ENCODE measurements around the gene IRS2. TPM values are rescaled to one million over a fixed set of nuclear protein-coding genes. Genes with fewer than 3 reads are reported as not detected.

IRS2 gene
- total and polyA plus RNA-seq, 2 of the 8 experiments (the other 6 are each of a cell fraction or from before 2014, with no cell fraction given), result 2.6 to 17.0 TPM

- TF ChIP-seq FOSL1 (IDR thresholded peaks at IDR 0.05; ENCODE audit: insufficient read depth, low read depth, low read length) (no peak), CHD1 (IDR thresholded peaks at IDR 0.05; ENCODE audit: low read depth, low read length) (no peak)
Observed at GRCh38 chr13:109706015-109706715, 80.2 kb downstream of the IRS2 start (continued).

Data from H1 (cell line).